Testis (tissue), 2 donors: ENCODE measurements around the gene FBXW7.

ENCODE experiments used
- POLR2A ChIP-seq: fragments of 450-650 bp; IDR thresholded peaks from one replicate; pipeline ENCODE4 v1.6.1; 2017; ENCODE audit warnings: antibody characterized with exemption, mild to moderate bottlenecking, moderate library complexity
- TF ChIP-seq, protein P1 (sequence below), 3 experiments: fragments of 450-650 bp in 2 of 3; fragments of 200-600 bp in 1 of 3; sonication (generic) in 1 of 3; IDR thresholded peaks; one replicate each; pipeline ENCODE4 v1.5.1; 2016 to 2019; ENCODE audit warnings: antibody characterized with exemption in 3 of 3, mild to moderate bottlenecking in 2 of 3, moderate library complexity in 1 of 3

DNA sequence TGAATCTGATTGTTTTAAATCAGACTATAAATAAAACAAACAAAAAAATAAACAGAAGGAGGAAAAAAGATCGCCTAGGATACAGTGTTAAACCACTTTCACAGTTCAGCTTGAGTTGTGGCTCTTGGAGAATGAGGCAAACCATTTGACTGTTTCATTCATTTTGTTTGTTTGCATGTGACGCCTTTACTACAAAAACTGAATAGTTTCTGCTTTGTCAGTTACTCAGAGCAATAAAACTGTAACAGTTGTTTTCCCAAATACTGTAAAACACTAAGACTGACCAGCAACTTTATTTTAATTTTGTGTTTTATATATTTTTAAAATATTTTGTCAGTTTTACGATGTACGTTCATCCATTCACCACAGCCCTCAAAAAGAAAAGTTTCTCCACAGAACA, 214.5 kb downstream of the FBXW7 start:
- TF ChIP-seq, protein P1, sequence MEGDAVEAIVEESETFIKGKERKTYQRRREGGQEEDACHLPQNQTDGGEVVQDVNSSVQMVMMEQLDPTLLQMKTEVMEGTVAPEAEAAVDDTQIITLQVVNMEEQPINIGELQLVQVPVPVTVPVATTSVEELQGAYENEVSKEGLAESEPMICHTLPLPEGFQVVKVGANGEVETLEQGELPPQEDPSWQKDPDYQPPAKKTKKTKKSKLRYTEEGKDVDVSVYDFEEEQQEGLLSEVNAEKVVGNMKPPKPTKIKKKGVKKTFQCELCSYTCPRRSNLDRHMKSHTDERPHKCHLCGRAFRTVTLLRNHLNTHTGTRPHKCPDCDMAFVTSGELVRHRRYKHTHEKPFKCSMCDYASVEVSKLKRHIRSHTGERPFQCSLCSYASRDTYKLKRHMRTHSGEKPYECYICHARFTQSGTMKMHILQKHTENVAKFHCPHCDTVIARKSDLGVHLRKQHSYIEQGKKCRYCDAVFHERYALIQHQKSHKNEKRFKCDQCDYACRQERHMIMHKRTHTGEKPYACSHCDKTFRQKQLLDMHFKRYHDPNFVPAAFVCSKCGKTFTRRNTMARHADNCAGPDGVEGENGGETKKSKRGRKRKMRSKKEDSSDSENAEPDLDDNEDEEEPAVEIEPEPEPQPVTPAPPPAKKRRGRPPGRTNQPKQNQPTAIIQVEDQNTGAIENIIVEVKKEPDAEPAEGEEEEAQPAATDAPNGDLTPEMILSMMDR (IDR thresholded peaks at IDR 0.05) = no peak
- TF ChIP-seq POLR2A = no peak
